ENCODE data around the gene STK33. TPM values are rescaled to one million over a fixed set of nuclear protein-coding genes. Genes with fewer than 3 reads are reported as not detected.

Gene STK33
- total RNA-seq, 1 experiment from 2014 or later: 6.6 TPM

GRCh38 chr11:8389029-8389996 is 204.7 kb downstream of the STK33 start:
- peak overlapping the region; percentile 17 for H3K4me3 ChIP-seq
- no peaks in the 10 kb centered on the region for H3K9me3 ChIP-seq (replicated peaks)
- H3K27ac ChIP-seq: peak overlapping the region; percentile 56
- no peaks in the 10 kb centered on the region for H3K27me3 ChIP-seq
- no peaks in the 10 kb centered on the region for H3K36me3 ChIP-seq
- peaks cover 22% of the 10 kb centered on the region for H3K4me1 ChIP-seq
- peak; percentile 71 to 80 for DNase-seq

- H3K36me3 ChIP-seq: no peaks in the 10 kb centered on the region
- H3K27ac ChIP-seq: no peak overlapping the region
- H3K4me3 ChIP-seq: no peak overlapping the region
- no peaks in the 10 kb centered on the region for H3K9me3 ChIP-seq (replicated peaks)
- H3K27me3 ChIP-seq: no peaks in the 10 kb centered on the region
- peaks cover 26% of the 10 kb centered on the region for H3K4me1 ChIP-seq
- DNase-seq: no peak
These were observed 206.3 kb downstream of the STK33 start for GRCh38 chr11:8387693-8388092.

- H3K27me3 ChIP-seq: no peaks in the 10 kb centered on the region
- DNase-seq: no peak
- peaks cover 30% of the 10 kb centered on the region for H3K4me1 ChIP-seq
- H3K9me3 ChIP-seq (replicated peaks): no peaks in the 10 kb centered on the region
- no peak overlapping the region for H3K4me3 ChIP-seq
- H3K36me3 ChIP-seq: no peaks in the 10 kb centered on the region
- H3K27ac ChIP-seq: no peak overlapping the region
These were observed 206.9 kb downstream of the STK33 start for GRCh38 chr11:8387141-8387540.

- H3K4me3 ChIP-seq: no peak overlapping the region
- no peaks in the 10 kb centered on the region for H3K27me3 ChIP-seq
- no peak overlapping the region for H3K27ac ChIP-seq
- H3K9me3 ChIP-seq (replicated peaks): no peaks in the 10 kb centered on the region
- peaks cover 38% of the 10 kb centered on the region for H3K4me1 ChIP-seq
- peak in 1 of 2 experiments; percentile 42 for DNase-seq
- H3K36me3 ChIP-seq: no peaks in the 10 kb centered on the region
These were observed 207.7 kb downstream of the STK33 start for GRCh38 chr11:8386134-8386864.

- peaks cover 37% of the 10 kb centered on the region for H3K4me1 ChIP-seq
- no peaks in the 10 kb centered on the region for H3K27me3 ChIP-seq
- DNase-seq: peak; percentile 62 to 70
- H3K4me3 ChIP-seq: peak overlapping the region; percentile 22
- H3K9me3 ChIP-seq (replicated peaks): no peaks in the 10 kb centered on the region
- no peaks in the 10 kb centered on the region for H3K36me3 ChIP-seq
- peak overlapping the region; percentile 62 for H3K27ac ChIP-seq
These were observed 209.7 kb downstream of the STK33 start for GRCh38 chr11:8384199-8384821.

- no peaks in the 10 kb centered on the region for H3K27me3 ChIP-seq
- no peaks in the 10 kb centered on the region for H3K9me3 ChIP-seq (replicated peaks)
- no peak overlapping the region; the same call in 1 of the 2 replicates for H3K27ac ChIP-seq
- no peak overlapping the region for H3K4me3 ChIP-seq
- no peaks in the 10 kb centered on the region for H3K36me3 ChIP-seq
- DNase-seq: no peak
- H3K4me1 ChIP-seq: peaks cover 30% of the 10 kb centered on the region
These were observed 210.4 kb downstream of the STK33 start for GRCh38 chr11:8383627-8384026.

- H3K36me3 ChIP-seq: no peaks in the 10 kb centered on the region
- no peaks in the 10 kb centered on the region for H3K27me3 ChIP-seq
- H3K4me1 ChIP-seq: peaks cover 28% of the 10 kb centered on the region
- no peak overlapping the region for H3K27ac ChIP-seq
- no peak overlapping the region for H3K4me3 ChIP-seq
- no peaks in the 10 kb centered on the region for H3K9me3 ChIP-seq (replicated peaks)
- no peak for DNase-seq
These were observed 210.8 kb downstream of the STK33 start for GRCh38 chr11:8383227-8383626.

GRCh38 chr11:8382436-8383053 is 211.5 kb downstream of the STK33 start:
- no peak overlapping the region for H3K27ac ChIP-seq
- peaks cover 28% of the 10 kb centered on the region for H3K4me1 ChIP-seq
- H3K36me3 ChIP-seq: no peaks in the 10 kb centered on the region
- no peaks in the 10 kb centered on the region for H3K9me3 ChIP-seq (replicated peaks)
- H3K27me3 ChIP-seq: no peaks in the 10 kb centered on the region
- no peak overlapping the region for H3K4me3 ChIP-seq
- DNase-seq: peak in 1 of 2 experiments; percentile 34

- H3K27ac ChIP-seq: peak overlapping the region; percentile 33
- H3K36me3 ChIP-seq: no peaks in the 10 kb centered on the region
- no peaks in the 10 kb centered on the region for H3K9me3 ChIP-seq (replicated peaks)
- no peaks in the 10 kb centered on the region for H3K27me3 ChIP-seq
- H3K4me3 ChIP-seq: no peak overlapping the region
- DNase-seq: no peak
- peaks cover 28% of the 10 kb centered on the region for H3K4me1 ChIP-seq
These were observed 212.1 kb downstream of the STK33 start for GRCh38 chr11:8381871-8382396.

- peak; percentile 52 to 76 for DNase-seq
- H3K27me3 ChIP-seq: no peaks in the 10 kb centered on the region
These were observed 212.7 kb downstream of the STK33 start for GRCh38 chr11:8381343-8381742.

GRCh38 chr11:8375932-8376331 is 218.1 kb downstream of the STK33 start:
- Histone ChIP-seq H3K4me3 (no peak overlapping the region), H3K36me3 (no peaks in the 10 kb centered on the region), H3K27ac (no peak overlapping the region), H3K4me1 (peaks cover 8% of the 10 kb centered on the region), H3K27me3 (no peaks in the 10 kb centered on the region), H3K9me3 (replicated peaks) (no peaks in the 10 kb centered on the region)
- no peak for DNase-seq

More at GRCh38 chr11:8381343-8381742, 212.7 kb downstream of the STK33 start:
- Histone ChIP-seq H3K4me3 (no peak overlapping the region), H3K4me1 (peaks cover 27% of the 10 kb centered on the region), H3K9me3 (replicated peaks) (no peaks in the 10 kb centered on the region), H3K36me3 (no peaks in the 10 kb centered on the region), H3K27ac (peak overlapping the region; percentile 33)

GRCh38 chr11:8375460-8375859 is 218.6 kb downstream of the STK33 start:
- Histone ChIP-seq H3K27ac (no peak overlapping the region), H3K27me3 (no peaks in the 10 kb centered on the region), H3K4me1 (0 out of 2 replicates have a peak, but pooled peaks cover 5% of the 10 kb centered on the region), H3K36me3 (no peaks in the 10 kb centered on the region), H3K9me3 (replicated peaks) (no peaks in the 10 kb centered on the region), H3K4me3 (no peak overlapping the region)
- no peak for DNase-seq

- DNase-seq: no peak
- H3K9me3 ChIP-seq (replicated peaks): no peaks in the 10 kb centered on the region
- no peaks in the 10 kb centered on the region for H3K36me3 ChIP-seq
- no peak overlapping the region for H3K27ac ChIP-seq
- 0 out of 2 replicates have a peak, but pooled peaks cover 5% of the 10 kb centered on the region for H3K4me1 ChIP-seq
- H3K27me3 ChIP-seq: no peaks in the 10 kb centered on the region
- H3K4me3 ChIP-seq: no peak overlapping the region
These were observed 219.3 kb downstream of the STK33 start for GRCh38 chr11:8374716-8375115.

All from SJCRH30 (cell line).